Natural killer cell (primary cell): ENCODE measurements around the gene LTB. TPM values are rescaled to one million over a fixed set of nuclear protein-coding genes. Genes with fewer than 3 reads are reported as not detected.

Experiments
- ATAC-seq, 3 donors: fragments of 150-1000 bp in 2 of 3; fragments of 200-7000 bp in 1 of 3; cut with Tn5 transposase; 1 replicate in 1 of 3; 2 replicates in 2 of 3; pipeline ENCODE4 v1.10.0; 2021; ENCODE audit warnings: mild to moderate bottlenecking in 2 of 3, moderate library complexity in 2 of 3
- DNase-seq, 2 donors: peaks; one replicate each; pipeline versions ENCODE4 v3.0.0 to v3.0.0-alpha.2; 2013 to 2021; ENCODE audit warnings: mixed read lengths in 1 of 2
- H3K27ac ChIP-seq: one replicate; pipeline ENCODE4 v1.5.1; 2013; ENCODE audit warnings: mild to moderate bottlenecking, low read length
- H3K27me3 ChIP-seq: one replicate; pipeline ENCODE4 v1.6.1; 2013; ENCODE audit warnings: low read length; ENCODE audit not compliant: control insufficient read depth, insufficient read depth
- H3K36me3 ChIP-seq: one replicate; pipeline ENCODE4 v1.6.1; 2013; ENCODE audit warnings: low read length; ENCODE audit not compliant: control insufficient read depth, insufficient read depth
- H3K4me1 ChIP-seq: one replicate; pipeline ENCODE4 v1.6.1; 2013; ENCODE audit warnings: low read length; ENCODE audit not compliant: control insufficient read depth, insufficient read depth
- H3K4me3 ChIP-seq: one replicate; pipeline ENCODE4 v1.5.1; 2013; ENCODE audit warnings: low read length
- H3K9me3 ChIP-seq: one replicate; pipeline ENCODE4 v1.6.1; 2013; ENCODE audit warnings: low read length; ENCODE audit not compliant: control insufficient read depth, insufficient read depth
- H3K27ac Mint-ChIP-seq, 2 donors: one replicate each; pipeline ENCODE4 v1.8.0; 2022; ENCODE audit warnings: mild to moderate bottlenecking in 2 of 2, mixed read lengths in 2 of 2, moderate library complexity in 1 of 2
- H3K27me3 Mint-ChIP-seq, 2 donors: one replicate each; pipeline ENCODE4 v1.8.0; 2022; ENCODE audit warnings: low read depth in 2 of 2, mixed read lengths in 2 of 2
- H3K36me3 Mint-ChIP-seq: one replicate; pipeline ENCODE4 v1.8.0; 2022; ENCODE audit warnings: mixed read lengths
- H3K4me1 Mint-ChIP-seq, 2 donors: one replicate each; pipeline ENCODE4 v1.8.0; 2022; ENCODE audit warnings: mixed read lengths in 2 of 2
- H3K4me3 Mint-ChIP-seq: one replicate; pipeline ENCODE4 v1.8.0; 2022; ENCODE audit warnings: mild to moderate bottlenecking, moderate library complexity, mixed read lengths
- H3K9me3 Mint-ChIP-seq, 2 donors: one replicate each; pipeline ENCODE4 v1.8.0; 2022; ENCODE audit warnings: mixed read lengths in 2 of 2
- CTCF ChIP-seq: fragments of 200-600 bp; IDR thresholded peaks from one replicate; pipeline ENCODE4 v1.8.0; 2022; ENCODE audit warnings: antibody characterized with exemption
- WGBS: methylation state at CpG from one replicate; pipeline ENCODE4 v1.1.7; 2013; ENCODE audit warnings: missing lambda C conversion rate; ENCODE audit not compliant: insufficient coverage; 5-methylcytosine and 5-hydroxymethylcytosine counted together
- intact Hi-C: fragments of 100-400 bp; cut with micrococcal nuclease; formaldehyde crosslinking; loops from one replicate; pipeline ENCODE4 v1.14.2; 2022
- total RNA-seq, 4 donors: library from RNA; stranded (reverse); fragments of 120-200 nt in 1 of 4; gene quantifications; one replicate each; pipeline versions ENCODE4 v1.2.3 to v1.2.4, GENCODE V29; 2013 to 2022

LTB gene
- total RNA-seq, 3 donors from 2014 or later (not counting 1 experiment from before 2014, with no cell fraction given): 17.7 to 42.1 (median 32.6) TPM

DNA sequence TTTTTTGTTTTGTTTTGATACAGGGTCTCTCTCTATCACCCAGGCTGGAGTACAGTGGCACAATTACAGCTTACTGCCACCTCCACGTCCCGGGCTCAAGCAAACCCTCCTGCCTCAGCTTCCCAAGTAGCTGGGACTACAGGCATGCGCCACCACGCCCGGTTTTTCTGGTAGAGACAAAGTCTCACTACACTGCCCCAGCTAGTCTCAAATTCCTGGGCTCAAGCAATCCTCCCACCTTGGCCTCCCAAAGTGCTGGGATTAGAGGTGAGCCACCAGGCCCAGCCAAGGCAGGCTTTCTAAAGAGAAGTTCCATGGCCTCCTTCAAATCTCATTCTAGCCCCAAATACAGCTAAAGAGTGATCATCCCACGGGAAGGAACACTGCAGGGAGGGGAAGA, 48.2 kb downstream of the LTB start:
- WGBS: 95% methylated on average over 6 of the region's 6 CpGs
- Histone ChIP-seq H3K9me3 (no peaks in the 10 kb centered on the region), H3K27me3 (no peaks in the 10 kb centered on the region), H3K4me3 (no peak overlapping the region), H3K4me1 (peaks cover 5% of the 10 kb centered on the region), H3K36me3 (peaks cover 88% of the 10 kb centered on the region), H3K27ac (no peak overlapping the region)
- no peak for TF ChIP-seq CTCF
- peaks cover 24% of the 10 kb centered on the region for H3K36me3 Mint-ChIP-seq
- H3K9me3 Mint-ChIP-seq: no peaks in the 10 kb centered on the region
- no peaks in the 10 kb centered on the region for H3K27me3 Mint-ChIP-seq
- H3K4me1 Mint-ChIP-seq: peaks cover 32 to 45% of the 10 kb centered on the region in 2 donors
- intact Hi-C loops: no loop called here
- no peak overlapping the region for H3K4me3 Mint-ChIP-seq
- no peak overlapping the region for H3K27ac Mint-ChIP-seq
- no peak for DNase-seq
- no peak for ATAC-seq

- Histone ChIP-seq H3K36me3 (peaks cover 82% of the 10 kb centered on the region), H3K4me3 (no peak overlapping the region), H3K27me3 (no peaks in the 10 kb centered on the region), H3K4me1 (no peaks in the 10 kb centered on the region), H3K9me3 (no peaks in the 10 kb centered on the region), H3K27ac (no peak overlapping the region)
- no peak for ATAC-seq
- Mint-ChIP-seq H3K4me3 (no peak overlapping the region), H3K4me1 (peaks cover 27 to 39% of the 10 kb centered on the region in 2 donors), H3K9me3 (no peaks in the 10 kb centered on the region), H3K36me3 (peaks cover 20% of the 10 kb centered on the region), H3K27ac (peak overlapping the region; percentile 37 to 51), H3K27me3 (no peaks in the 10 kb centered on the region)
- intact Hi-C loops: no loop called here
- WGBS: 91% methylated on average over 1 of the region's 1 CpG
- no peak for TF ChIP-seq CTCF
- no peak for DNase-seq
These were observed 48.8 kb downstream of the LTB start for GRCh38 chr6:31533455-31533841.

- peaks cover 23 to 36% of the 10 kb centered on the region in 2 donors for H3K4me1 Mint-ChIP-seq
- Histone ChIP-seq H3K27ac (no peak overlapping the region), H3K36me3 (peaks cover 77% of the 10 kb centered on the region), H3K9me3 (no peaks in the 10 kb centered on the region), H3K27me3 (no peaks in the 10 kb centered on the region), H3K4me1 (no peaks in the 10 kb centered on the region), H3K4me3 (no peak overlapping the region)
- TF ChIP-seq CTCF: no peak
- peaks cover 17% of the 10 kb centered on the region for H3K36me3 Mint-ChIP-seq
- peak overlapping the region; percentile 37 to 51 for H3K27ac Mint-ChIP-seq
- no peaks in the 10 kb centered on the region for H3K27me3 Mint-ChIP-seq
- no peak overlapping the region for H3K4me3 Mint-ChIP-seq
- H3K9me3 Mint-ChIP-seq: no peaks in the 10 kb centered on the region
- DNase-seq (no peak), ATAC-seq (no peak)
- WGBS: 86% methylated on average over 8 of the region's 9 CpGs
- intact Hi-C loops: no loop called here
These were observed 49.4 kb downstream of the LTB start for GRCh38 chr6:31532644-31533454.
